Astrocyte (in vitro differentiated cells and primary cell): ENCODE measurements around the gene SMAP2. TPM values are rescaled to one million over a fixed set of nuclear protein-coding genes. Genes with fewer than 3 reads are reported as not detected.

Source experiments
- DNase-seq: peaks from one replicate; pipeline ENCODE4 v3.0.0-alpha.2; 2010; ENCODE audit warnings: low read depth
- FAIRE-seq: peaks from 2 replicates; lab custom pipeline; 2011; peaks lifted over from hg19 to GRCh38; lab: Jason Lieb, UNC
- H2AFZ ChIP-seq: 2 replicates; pipeline ENCODE4 v1.6.0; 2012; ENCODE audit warnings: low read depth, low read length, inconsistent platforms
- H3K27ac ChIP-seq: 2 replicates; pipeline ENCODE4 v1.5.1; 2011; ENCODE audit warnings: low read depth, low read length, inconsistent platforms
- H3K27me3 ChIP-seq: 2 replicates; pipeline ENCODE4 v1.6.0; 2011; ENCODE audit warnings: low read length, inconsistent platforms; ENCODE audit not compliant: insufficient read depth
- H3K36me3 ChIP-seq: 2 replicates; pipeline ENCODE4 v1.5.1; 2011; ENCODE audit warnings: low read length, inconsistent platforms; ENCODE audit not compliant: insufficient read depth
- H3K4me1 ChIP-seq: 2 replicates; pipeline ENCODE4 v1.5.1; 2011; ENCODE audit warnings: low read length, inconsistent platforms; ENCODE audit not compliant: insufficient read depth
- H3K4me2 ChIP-seq: 2 replicates; pipeline ENCODE4 v1.6.0; 2012; ENCODE audit warnings: low read length, inconsistent platforms
- H3K4me3 ChIP-seq: 2 replicates; pipeline ENCODE4 v1.5.1; 2011; ENCODE audit warnings: low read depth, mild to moderate bottlenecking, low read length, inconsistent platforms; ENCODE audit not compliant: insufficient read depth
- H3K79me2 ChIP-seq: 2 replicates; pipeline ENCODE4 v1.6.0; 2012; ENCODE audit warnings: mild to moderate bottlenecking, low read length, inconsistent platforms; ENCODE audit not compliant: insufficient read depth
- H3K9ac ChIP-seq: 2 replicates; pipeline ENCODE4 v1.6.0; 2012; ENCODE audit warnings: mild to moderate bottlenecking, low read length, inconsistent platforms
- H3K9me3 ChIP-seq: 2 replicates; pipeline ENCODE4 v1.5.1; 2012; ENCODE audit warnings: low read depth, mild to moderate bottlenecking, low read length, inconsistent platforms; ENCODE audit not compliant: insufficient read depth
- H4K20me1 ChIP-seq: 2 replicates; pipeline ENCODE4 v1.6.0; 2012; ENCODE audit warnings: low read length, inconsistent platforms; ENCODE audit not compliant: insufficient read depth
- H3K27ac Mint-ChIP-seq: one replicate; pipeline ENCODE4 v1.8.0; 2021; ENCODE audit warnings: mild to moderate bottlenecking, mixed read lengths; ENCODE audit not compliant: unreplicated experiment
- H3K27me3 Mint-ChIP-seq: one replicate; pipeline ENCODE4 v1.8.0; 2021; ENCODE audit warnings: low read depth, mixed read lengths; ENCODE audit not compliant: unreplicated experiment
- H3K36me3 Mint-ChIP-seq: one replicate; pipeline ENCODE4 v1.8.0; 2021; ENCODE audit warnings: low read depth, mixed read lengths; ENCODE audit not compliant: unreplicated experiment
- H3K4me1 Mint-ChIP-seq: one replicate; pipeline ENCODE4 v1.8.0; 2021; ENCODE audit warnings: low read depth, mixed read lengths; ENCODE audit not compliant: unreplicated experiment
- H3K4me3 Mint-ChIP-seq: one replicate; pipeline ENCODE4 v1.8.0; 2021; ENCODE audit warnings: mild to moderate bottlenecking, moderate library complexity, mixed read lengths; ENCODE audit not compliant: unreplicated experiment
- H3K9me3 Mint-ChIP-seq: one replicate; pipeline ENCODE4 v1.8.0; 2021; ENCODE audit warnings: mild to moderate bottlenecking, mixed read lengths; ENCODE audit not compliant: unreplicated experiment
- EZH2 ChIP-seq: IDR thresholded peaks from 2 replicates; pipeline ENCODE4 v1.6.1; 2012; ENCODE audit warnings: mild to moderate bottlenecking, low read length, inconsistent platforms; ENCODE audit not compliant: insufficient read depth
- total RNA-seq: library from RNA; stranded (reverse); gene quantifications from 2 replicates; pipeline ENCODE4 v1.2.1, GENCODE V29; 2021
- TF ChIP-seq, protein P1 (sequence below): IDR thresholded peaks from 2 replicates; pipeline ENCODE4 v1.5.1; 2011; ENCODE audit warnings: low read depth, mild to moderate bottlenecking, inconsistent platforms, low read length, moderate library complexity; ENCODE audit not compliant: insufficient read depth

Gene SMAP2
- total RNA-seq, 1 donor from 2014 or later: 16.8 TPM

DNA sequence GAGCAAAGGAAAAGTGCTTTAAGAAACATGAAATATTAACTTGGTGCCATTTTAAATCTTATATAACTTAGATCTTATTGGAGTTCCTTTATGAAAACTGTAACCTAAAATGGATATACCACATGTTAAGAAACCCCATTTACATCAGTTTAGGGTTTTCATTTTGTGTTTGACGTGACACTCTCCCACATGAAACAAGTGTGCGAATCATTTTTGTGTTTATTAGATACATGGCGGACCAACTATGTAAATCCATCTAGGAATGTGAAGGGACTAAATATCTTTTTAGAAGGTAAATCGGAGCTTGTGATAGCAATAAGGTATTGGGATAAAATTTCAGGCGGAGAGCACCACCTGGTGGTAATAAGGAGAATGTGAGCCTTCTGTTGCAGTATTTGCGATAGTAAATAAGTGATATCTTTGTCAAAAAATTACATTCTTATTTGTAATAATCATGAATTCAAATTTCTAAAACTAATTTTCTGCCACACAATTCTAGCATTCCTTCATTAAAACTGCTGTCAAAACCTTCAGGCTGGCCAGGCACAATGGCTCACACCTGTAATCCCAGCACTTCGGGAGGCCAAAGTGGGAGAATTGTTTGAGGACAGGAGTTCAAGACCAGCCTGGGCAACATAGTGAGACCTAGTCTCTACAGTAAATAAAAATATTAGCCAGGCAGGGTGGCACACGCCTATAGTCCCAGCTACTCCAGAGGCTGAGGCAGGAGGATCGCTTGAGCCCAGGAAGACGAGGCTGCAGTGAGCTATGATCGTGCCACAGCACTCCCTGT is 31.3 kb downstream of the SMAP2 start:
- peak; percentile 43 for FAIRE-seq
- no peaks in the 10 kb centered on the region for H3K4me1 ChIP-seq
- H3K4me1 Mint-ChIP-seq: no peaks in the 10 kb centered on the region
- peaks cover 30% of the 10 kb centered on the region for H3K79me2 ChIP-seq
- no peak overlapping the region for H3K9ac ChIP-seq
- H3K4me3 ChIP-seq: no peak overlapping the region
- peaks cover 3% of the 10 kb centered on the region for H3K36me3 ChIP-seq
- H3K36me3 Mint-ChIP-seq: peaks cover 5% of the 10 kb centered on the region
- TF ChIP-seq, protein P1, sequence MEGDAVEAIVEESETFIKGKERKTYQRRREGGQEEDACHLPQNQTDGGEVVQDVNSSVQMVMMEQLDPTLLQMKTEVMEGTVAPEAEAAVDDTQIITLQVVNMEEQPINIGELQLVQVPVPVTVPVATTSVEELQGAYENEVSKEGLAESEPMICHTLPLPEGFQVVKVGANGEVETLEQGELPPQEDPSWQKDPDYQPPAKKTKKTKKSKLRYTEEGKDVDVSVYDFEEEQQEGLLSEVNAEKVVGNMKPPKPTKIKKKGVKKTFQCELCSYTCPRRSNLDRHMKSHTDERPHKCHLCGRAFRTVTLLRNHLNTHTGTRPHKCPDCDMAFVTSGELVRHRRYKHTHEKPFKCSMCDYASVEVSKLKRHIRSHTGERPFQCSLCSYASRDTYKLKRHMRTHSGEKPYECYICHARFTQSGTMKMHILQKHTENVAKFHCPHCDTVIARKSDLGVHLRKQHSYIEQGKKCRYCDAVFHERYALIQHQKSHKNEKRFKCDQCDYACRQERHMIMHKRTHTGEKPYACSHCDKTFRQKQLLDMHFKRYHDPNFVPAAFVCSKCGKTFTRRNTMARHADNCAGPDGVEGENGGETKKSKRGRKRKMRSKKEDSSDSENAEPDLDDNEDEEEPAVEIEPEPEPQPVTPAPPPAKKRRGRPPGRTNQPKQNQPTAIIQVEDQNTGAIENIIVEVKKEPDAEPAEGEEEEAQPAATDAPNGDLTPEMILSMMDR: peak; percentile 91
- no peak for TF ChIP-seq EZH2
- peaks cover 38% of the 10 kb centered on the region for H4K20me1 ChIP-seq
- H3K4me2 ChIP-seq: peak overlapping the region; percentile 10
- no peaks in the 10 kb centered on the region for H3K27me3 ChIP-seq
- no peak overlapping the region for H2AFZ ChIP-seq
- H3K27me3 Mint-ChIP-seq: no peaks in the 10 kb centered on the region
- H3K4me3 Mint-ChIP-seq: no peak overlapping the region
- H3K27ac ChIP-seq: no peak overlapping the region
- peak; percentile 35 for DNase-seq
- no peaks in the 10 kb centered on the region for H3K9me3 ChIP-seq
- H3K9me3 Mint-ChIP-seq: no peaks in the 10 kb centered on the region
- no peak overlapping the region for H3K27ac Mint-ChIP-seq

DNA sequence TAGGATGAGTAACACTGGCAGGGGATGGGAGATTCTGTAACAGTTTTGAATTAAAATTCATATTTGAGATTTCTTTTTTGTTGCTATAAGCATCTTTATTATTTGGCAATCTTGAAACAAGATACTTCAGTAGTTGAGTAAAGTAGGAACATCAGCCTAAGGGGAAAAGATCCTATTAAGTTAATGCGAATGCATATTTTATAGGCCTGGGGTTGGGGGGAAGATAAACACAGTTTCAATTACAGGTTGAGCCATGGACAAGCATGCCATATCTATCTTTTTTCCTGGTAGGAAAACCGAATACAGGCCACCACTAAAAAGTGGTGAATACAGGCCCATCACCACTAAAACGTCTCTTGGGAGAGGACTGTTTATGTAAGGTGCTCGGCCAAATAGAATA is 32.3 kb downstream of the SMAP2 start:
- DNase-seq: no peak
- H3K79me2 ChIP-seq: peaks cover 21% of the 10 kb centered on the region
- no peak overlapping the region for H2AFZ ChIP-seq
- no peak overlapping the region for H3K4me3 ChIP-seq
- FAIRE-seq: no peak
- H3K4me2 ChIP-seq: no peak overlapping the region
- no peak overlapping the region for H3K4me3 Mint-ChIP-seq
- no peaks in the 10 kb centered on the region for H3K9me3 ChIP-seq
- no peaks in the 10 kb centered on the region for H3K4me1 Mint-ChIP-seq
- H3K9me3 Mint-ChIP-seq: no peaks in the 10 kb centered on the region
- H3K4me1 ChIP-seq: no peaks in the 10 kb centered on the region
- H3K27me3 Mint-ChIP-seq: no peaks in the 10 kb centered on the region
- H3K27me3 ChIP-seq: no peaks in the 10 kb centered on the region
- TF ChIP-seq, protein P1: no peak
- TF ChIP-seq EZH2: no peak
- H3K9ac ChIP-seq: no peak overlapping the region
- H3K27ac ChIP-seq: no peak overlapping the region
- H3K27ac Mint-ChIP-seq: no peak overlapping the region
- peaks cover 31% of the 10 kb centered on the region for H4K20me1 ChIP-seq
- H3K36me3 Mint-ChIP-seq: peaks cover 6% of the 10 kb centered on the region
- H3K36me3 ChIP-seq: peaks cover 3% of the 10 kb centered on the region

DNA sequence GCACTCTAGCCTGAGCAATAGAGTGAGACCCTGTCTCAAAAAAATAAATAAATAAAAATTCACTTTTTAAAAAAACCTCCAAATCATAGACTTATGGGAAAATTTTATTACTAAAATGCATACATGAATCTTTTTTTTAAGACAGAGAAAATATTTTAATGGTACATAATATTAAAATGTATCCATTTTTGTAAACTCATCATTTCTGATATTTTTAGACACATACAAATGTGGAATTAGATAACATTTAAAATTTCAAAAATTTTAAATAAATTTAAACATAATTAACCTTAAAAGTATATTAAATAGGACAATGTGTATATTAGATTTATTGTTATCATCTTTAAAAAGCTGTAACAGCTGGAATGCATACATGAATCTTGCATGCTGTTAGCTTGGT is 33.9 kb downstream of the SMAP2 start:
- peaks cover 21% of the 10 kb centered on the region for H3K79me2 ChIP-seq
- peaks cover 3% of the 10 kb centered on the region for H3K36me3 ChIP-seq
- no peak overlapping the region for H3K9ac ChIP-seq
- Mint-ChIP-seq H3K27me3 (no peaks in the 10 kb centered on the region), H3K27ac (no peak overlapping the region), H3K9me3 (no peaks in the 10 kb centered on the region), H3K36me3 (peaks cover 6% of the 10 kb centered on the region), H3K4me1 (no peaks in the 10 kb centered on the region), H3K4me3 (no peak overlapping the region)
- no peak overlapping the region for H3K4me3 ChIP-seq
- no peak overlapping the region for H3K27ac ChIP-seq
- H3K4me1 ChIP-seq: no peaks in the 10 kb centered on the region
- no peak overlapping the region for H2AFZ ChIP-seq
- H3K27me3 ChIP-seq: no peaks in the 10 kb centered on the region
- H4K20me1 ChIP-seq: peaks cover 27% of the 10 kb centered on the region
- no peak for FAIRE-seq
- no peak for TF ChIP-seq EZH2
- TF ChIP-seq, protein P1: no peak
- no peaks in the 10 kb centered on the region for H3K9me3 ChIP-seq
- H3K4me2 ChIP-seq: no peak overlapping the region
- no peak for DNase-seq
